Amniotic epithelial cell (primary cell): ENCODE results near the gene FAM124A.
A peak's percentile ranks its signal among the peaks of the same experiment; 100 is the strongest.

ENCODE experiments used
- DNase-seq: peaks from one replicate; pipeline ENCODE4 v3.0.0-alpha.2; 2010; ENCODE audit warnings: low read depth

The FAM124A gene

DNA sequence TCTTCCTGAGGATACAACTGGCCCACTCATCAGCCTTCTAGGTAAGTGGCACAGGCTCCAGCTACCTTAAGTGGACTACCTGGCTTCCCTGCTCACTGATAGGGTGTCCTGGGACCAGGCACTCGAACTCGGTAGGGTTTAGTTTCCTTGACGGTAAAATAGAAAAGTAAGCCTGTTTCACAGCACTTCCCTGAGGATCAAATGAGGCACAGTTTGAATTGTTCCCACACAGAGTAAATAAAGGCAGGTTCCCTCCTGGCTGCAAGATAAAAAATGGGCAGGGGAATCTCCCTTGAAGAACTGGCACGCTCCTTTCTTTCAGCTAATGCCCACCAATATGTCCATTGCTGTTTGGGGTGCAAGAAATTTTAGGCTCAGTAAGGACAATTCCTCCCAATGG lies 1.1 kb upstream of the FAM124A start:
- DNase-seq = no peak

DNA sequence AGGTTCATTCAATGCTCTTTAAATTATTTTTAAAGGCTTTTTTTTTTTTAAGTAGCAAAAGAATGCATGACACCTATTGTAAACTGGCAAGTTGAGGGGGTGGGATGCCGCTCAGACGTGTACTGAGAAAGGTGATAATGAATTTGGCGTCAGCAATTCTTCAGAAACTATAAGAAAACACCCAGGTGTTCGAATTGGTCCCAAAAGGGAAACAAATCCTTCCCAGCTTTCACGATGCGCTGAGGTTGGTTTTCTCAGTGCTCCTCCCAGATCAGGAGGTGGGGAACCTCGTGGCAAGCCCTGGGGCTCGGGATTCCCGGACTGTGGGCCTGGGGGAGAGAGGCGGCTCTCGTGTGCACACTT lies 543 bp upstream of the FAM124A start:
- no peak for DNase-seq

DNA sequence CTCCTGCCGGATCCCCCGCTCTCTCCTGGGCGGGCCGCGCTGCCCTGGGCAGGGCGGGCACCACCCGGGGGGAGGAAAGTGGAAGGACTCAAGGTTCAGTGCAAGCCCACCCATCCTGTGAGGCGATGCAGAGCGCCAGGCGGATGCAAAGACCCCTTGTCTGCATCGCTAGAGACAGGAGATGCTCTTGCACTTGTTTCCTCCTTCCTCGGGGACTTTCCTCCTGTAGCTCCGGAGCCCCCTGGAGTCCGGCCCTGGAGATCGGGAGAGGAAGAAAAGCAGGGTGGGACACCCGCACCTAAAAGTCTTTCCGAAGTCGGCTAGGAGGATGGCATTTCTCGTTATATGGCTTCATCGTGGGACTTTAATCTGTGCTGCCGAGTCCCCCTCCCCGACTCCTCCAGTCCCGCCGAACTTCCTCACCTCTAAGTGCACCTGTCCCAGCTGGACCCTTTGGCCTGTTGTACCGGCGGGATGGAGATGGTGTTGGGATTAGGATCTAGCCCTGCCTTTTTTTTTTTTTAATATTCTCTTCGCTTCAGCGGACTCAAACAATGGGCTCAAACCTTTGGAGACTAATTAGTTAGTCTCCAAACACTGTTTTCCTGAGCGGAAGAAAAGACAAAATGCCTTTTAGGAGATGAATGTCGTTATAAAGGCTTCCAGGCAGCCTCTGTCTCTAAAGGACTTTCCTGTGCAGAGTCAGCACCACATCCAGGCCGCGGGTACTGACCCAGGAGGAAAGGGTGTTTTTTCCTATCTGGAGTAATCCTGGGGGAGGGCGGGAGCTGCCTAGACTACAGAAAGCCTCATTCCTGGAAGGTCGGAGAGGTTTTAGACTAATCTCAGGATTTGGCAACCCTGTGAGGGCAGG lies 725 bp downstream of the FAM124A start:
- DNase-seq = no peak

DNA sequence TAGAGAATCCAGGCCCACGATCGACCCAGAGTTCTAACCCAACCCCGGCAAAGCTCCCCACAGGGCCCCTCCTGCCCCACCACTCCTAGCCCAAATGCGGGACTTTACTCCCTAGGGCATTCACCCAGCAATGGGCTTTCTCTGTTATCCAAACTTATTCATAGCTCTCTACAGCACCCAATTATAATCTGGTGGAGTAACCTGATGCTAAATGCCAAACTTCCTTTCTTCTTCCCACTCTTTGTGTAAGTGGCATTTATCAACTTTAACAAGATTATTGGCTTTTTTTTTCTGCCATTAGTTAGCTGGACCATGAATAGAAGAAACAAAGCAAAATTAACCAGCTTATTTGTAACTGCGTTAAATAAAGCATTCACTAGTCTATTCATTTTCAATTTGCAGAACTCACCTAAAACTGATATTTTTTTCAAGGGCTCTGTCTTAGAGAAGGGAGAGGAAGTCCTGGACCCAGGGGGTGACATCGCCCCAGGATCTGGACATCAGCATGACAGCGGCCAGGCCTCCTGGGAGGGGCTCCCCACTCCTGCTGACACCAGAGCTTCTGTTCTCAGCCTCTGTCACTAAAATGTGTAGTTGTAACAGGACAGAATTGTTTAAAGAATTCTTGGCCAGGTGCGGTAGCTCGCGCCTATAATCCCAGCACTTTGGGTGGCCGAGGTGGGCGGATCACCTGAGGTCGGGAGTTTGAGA lies 1.5 kb downstream of the FAM124A start:
- no peak for DNase-seq

DNA sequence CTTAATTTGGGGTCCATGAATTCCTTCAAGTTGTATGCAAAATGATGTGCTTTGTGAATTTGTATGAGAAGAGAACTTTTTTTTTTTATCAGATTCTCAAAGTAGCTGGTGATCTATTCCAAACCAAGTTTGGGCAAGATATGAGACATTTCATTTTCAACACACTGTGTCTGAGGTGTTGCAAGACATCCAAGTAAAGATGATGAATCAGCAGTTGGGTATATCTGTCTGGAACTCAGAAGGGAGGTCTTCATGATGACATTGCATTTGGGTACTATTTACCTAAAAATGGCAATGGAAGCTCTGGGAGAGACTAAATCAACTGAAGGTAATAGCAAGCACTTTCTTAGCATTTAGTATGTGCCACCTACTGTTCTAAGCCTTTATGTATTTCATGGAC lies 2.8 kb downstream of the FAM124A start:
- DNase-seq = peak; percentile 47

DNA sequence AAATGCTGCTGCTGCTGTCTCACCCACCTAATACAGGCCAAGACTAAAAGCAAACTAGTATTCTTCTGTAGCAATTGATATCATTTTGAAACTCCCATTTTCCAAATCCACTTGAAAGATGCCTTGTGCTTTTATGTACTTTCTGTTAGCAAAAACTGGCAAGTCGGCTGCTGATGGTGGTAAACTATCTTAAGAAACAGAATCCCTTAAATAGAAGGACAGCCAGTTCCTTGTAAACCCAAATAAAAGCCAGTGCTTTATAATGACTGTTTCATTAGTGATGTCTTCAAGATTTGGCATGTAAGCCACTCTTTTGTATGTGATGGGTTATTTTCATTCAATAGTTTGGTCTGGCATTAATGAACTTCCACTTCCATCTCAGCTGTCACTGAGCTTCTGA lies 5.2 kb downstream of the FAM124A start:
- DNase-seq = no peak

DNA sequence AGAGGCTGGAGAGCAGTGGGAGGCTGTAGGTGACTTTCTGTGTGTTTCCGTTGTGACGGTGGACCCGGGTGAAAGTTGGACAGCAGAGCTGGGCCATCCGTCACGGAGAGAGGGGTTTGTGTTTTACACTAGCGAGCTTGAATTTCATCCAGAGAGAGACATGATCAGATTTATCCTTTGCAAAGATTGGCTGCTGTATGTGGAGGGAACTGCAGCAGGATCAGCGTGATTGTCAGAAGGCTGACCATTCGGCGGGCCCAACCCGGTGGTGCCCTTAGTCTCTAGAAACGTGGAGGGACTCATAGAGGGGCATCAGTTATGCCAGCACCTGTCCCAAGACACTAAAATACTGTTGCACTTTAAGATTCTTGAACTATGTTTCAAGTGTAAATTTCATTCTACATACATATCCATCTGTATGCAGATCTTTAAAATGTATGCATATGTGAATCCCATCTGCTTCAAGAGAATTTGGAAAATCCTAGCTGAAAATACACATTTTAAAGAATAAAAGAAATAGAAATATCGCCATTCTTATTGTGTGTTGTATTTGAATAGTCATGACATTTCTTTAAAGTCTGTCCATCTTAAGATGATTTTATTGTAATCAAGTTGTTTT lies 7.0 kb downstream of the FAM124A start:
- DNase-seq = no peak

DNA sequence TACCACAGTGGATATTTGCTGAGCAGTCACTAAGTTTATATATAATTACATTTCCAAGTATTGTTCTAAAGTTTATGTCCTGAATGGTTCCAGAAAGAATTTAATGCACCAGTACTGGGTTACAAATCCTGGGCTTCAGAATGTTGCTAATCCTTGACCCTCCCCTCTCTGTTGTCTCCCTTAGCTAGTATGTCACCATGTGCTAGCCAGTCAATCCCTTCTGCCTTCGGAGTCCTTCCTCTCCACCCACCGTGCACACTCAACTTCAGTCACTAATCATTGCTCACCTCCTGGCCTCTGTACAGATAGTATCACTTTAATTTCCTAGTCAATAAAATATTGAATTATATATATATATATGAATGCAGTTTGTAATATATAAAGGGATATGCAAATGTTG lies 7.5 kb downstream of the FAM124A start:
- DNase-seq = no peak

DNA sequence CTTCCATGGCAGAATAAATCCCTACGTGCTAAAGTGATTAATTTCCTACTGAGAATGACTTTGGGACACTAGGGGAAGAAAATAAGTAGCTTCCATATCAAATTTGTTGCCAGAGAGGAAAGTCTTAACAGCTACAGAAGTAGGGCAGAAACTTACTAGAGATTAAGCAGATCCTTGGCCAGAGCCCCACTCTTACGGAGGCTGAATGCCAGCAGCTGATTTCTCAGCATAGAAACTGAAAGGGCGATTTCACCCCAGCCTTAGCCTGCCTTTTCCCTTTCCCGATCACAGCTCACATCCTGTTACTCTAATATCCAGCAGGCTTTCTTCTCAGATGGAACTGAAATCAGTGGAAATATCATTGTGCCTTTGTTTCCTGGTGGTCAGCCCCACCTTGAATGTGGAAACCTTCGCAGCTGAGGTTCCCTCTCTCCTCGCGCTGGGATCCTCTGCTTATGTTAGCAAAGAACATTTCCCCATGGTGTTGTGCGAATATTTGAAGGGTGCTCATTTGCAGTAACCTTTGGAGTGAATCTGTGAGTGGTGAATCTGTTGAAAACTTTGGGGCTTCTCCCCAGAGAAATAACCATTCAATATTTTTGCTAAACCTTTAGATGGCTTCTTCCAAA lies 8.4 kb downstream of the FAM124A start:
- peak; percentile 76 for DNase-seq

DNA sequence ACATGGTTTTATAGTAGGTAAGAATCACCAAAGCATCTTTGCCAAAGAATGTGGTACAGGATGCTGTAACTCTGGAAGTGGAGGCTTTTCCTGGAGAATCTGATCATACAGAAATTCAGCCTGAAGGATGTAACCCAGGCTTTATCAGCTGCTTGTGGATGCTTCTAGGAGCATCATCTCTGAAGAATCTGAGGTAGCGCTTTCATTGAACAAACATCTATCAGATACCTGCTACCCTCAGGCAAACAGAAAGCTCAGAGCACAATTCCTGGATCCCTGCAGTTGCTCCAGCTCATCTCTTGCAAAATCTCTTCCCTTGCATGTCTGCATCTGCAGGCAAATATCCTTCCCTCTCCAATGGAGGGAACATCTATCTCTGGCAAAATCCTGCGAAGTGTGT lies 9.3 kb downstream of the FAM124A start:
- DNase-seq = no peak

DNA sequence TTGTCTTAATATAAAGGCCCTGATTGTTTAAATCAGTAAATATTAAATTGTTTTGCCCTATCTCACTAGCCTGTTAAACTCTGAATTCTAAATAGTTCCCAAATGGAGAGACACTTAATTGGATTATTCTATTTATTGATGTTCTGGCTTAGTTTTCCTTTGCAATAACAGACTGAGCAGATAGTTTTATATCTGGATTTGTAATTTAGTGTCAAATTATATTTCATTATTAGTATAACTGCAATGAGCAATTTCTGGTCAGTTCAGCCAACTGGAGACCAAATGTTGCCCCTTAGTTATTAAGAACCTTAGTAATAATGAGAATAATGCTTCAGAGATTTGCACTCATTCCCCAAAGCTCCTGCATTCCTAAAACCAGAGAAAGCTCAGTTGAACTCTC lies 10.1 kb downstream of the FAM124A start:
- DNase-seq = no peak

DNA sequence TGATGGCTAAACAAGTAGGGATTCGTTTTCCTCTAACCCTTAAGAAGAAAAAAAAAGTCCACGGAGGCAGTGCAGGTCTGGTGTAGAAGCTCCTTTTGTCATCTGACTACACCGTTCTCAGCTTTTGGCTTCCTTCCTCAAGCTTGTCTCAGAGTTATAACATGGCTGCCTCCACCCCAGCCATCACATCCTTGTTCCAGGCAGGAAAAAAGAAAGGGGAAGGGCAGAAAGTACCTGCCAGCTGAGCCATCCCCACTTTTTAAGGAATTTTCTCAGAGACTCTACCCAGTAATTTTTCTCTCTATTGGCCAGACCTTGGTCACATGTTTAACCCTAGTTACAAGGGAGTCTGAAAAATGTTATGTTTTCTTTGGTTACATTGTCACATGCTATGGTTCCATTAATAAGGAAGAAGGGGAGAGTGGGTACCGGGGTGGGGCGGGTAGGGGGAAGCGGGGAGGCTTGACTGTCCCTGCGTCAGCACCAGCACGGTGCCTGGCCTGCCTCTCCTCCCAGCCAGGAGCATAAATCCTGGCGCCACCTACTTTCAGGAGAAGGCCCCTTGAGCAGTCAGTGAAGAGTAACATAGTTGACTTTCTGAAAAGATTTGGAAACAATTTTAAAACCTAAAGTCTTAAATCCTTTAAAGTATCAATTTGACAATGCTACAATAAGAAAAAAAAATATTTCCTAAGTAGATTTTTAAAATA lies 11.1 kb downstream of the FAM124A start:
- no peak for DNase-seq

DNA sequence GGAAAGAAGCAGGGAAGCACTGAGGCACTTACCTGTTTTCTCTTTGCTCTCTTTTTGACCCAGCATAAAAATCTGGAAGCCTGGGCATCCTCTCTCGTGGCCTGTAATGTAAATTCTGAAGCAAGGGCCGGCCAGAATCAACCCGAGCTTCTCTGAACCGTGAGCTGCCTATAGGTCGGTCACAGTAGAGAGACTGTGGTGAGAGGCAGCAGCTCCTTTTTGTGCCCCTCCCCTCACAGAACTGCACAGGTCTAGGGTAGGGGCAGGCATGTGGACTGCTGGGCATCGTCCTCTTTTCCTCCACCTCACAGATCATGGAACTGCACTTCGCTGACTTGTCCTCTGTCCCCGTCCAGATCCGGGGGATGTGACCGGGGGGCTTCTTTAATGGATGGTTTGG lies 12.5 kb downstream of the FAM124A start:
- no peak for DNase-seq

DNA sequence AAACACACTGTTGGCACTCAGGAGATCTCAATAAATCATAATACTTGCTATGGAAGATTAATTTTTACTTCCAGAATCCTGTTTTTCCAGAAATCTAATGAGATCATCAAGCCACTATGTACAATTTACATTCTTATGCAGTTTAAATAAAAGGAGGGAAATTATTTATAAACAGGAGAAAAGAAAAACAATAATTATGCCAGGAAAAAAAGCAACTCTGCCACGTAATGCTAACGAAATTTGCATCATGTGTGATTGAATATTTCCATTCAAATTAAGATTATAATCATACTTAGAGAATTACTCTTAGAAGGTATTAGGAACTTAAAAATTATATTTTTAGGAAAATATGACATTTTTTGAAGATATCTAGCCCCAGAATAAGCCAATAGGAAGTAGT lies 13.0 kb downstream of the FAM124A start:
- no peak for DNase-seq

DNA sequence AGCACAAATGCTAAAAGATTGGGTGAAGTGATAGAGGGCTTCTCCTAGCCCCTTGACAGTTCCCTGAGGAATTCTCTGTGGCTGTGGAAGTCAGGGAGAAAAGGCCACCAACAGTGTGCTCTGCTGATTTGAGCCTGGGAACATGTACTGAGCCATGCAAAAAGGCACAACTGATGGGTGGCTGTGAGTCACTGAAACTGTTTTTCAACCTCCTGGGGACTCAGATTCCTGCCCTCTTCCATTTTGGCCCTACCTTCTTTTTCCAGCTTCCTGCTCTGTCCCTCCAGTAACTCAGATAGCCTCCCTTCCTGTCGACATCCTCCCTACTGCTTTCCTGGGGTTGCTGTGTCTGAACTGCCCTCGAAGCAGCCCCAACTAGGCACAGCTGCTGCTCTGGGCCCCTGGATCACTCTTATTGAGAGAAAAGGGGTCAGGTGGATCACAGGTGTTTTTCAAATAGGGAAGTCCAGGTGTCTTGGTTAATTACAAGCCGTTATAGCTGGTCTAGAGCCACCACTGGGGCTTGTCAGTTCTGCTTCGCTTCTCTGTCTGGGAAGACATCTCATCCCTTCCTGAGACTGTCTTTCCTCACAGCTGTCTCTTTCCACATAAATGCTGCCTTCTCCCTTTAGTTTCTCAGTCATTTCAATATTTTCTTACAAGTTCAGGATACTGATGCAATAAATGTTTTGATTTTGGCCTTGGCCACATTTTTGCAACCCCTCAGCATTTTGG lies 13.7 kb downstream of the FAM124A start:
- no peak for DNase-seq

DNA sequence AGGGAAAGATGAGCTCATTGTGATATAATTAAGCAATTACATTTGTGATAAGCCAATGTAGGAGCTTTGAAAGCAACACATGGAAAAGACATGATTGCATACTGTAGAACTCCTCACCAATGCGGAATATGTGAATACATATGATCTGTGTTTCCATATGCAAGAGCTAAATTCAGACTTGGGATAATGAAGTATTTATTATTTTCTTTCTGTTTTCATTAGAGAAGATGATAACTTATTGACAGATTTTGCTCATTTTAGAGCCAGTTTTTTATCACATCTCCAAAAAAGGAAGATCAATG lies 14.2 kb downstream of the FAM124A start:
- DNase-seq = no peak

DNA sequence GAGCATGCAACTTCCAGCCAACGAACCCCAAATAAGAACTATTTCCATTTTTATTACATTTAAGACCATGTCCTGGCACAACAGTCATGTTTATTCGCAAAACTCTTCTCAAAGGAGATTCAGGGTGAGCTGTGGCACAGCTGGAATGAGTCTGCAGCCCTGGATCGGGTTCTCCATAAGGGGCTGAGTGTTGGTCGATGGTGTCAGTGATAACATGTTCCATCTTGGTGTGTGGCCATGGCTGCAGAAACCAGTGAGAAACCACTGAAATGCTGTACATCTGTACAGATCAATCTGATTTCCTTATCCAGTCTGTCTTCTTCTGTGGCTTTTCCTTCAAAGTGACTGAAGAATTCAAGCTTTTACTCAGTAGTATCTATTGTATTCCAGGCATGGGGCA lies 15.2 kb downstream of the FAM124A start:
- peak; percentile 29 for DNase-seq

DNA sequence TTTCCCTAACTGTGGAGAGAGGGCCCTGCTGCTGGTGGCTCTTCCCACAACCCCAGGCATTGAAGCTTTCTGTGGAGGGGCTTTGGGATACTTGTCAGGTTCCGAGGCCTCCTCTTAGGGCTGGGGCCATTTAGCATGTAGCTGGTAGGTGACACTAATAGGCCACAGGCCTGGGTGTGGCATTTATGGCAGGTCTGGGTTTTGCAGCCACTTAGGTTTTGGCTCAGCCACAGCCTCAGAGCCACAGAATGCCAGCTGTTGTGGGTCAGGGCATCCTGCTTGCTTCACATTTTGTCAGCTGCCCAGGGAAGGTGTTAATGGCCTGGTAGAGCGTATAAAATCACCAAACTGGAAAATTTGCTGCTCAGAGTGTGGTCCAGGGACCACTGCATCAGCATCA lies 15.7 kb downstream of the FAM124A start:
- no peak for DNase-seq

DNA sequence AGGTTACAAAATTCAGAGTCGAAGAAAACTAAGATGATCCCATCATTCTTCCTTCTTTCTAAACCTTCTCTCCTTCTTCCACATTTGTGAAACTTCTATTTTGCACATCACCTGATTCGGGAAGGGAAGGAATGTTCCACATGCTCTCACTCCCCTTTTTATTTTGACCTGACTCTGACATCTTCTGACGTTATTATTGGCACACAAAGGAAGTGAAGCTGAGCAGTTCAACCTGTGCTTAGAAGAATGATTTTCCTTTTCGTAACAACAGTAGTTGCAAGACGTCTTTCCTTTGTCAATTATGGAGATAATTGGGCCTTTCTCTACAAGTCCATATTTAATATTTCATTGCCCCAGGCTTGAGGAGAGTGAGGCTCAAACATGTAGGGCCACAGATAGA lies 18.0 kb downstream of the FAM124A start:
- no peak for DNase-seq

DNA sequence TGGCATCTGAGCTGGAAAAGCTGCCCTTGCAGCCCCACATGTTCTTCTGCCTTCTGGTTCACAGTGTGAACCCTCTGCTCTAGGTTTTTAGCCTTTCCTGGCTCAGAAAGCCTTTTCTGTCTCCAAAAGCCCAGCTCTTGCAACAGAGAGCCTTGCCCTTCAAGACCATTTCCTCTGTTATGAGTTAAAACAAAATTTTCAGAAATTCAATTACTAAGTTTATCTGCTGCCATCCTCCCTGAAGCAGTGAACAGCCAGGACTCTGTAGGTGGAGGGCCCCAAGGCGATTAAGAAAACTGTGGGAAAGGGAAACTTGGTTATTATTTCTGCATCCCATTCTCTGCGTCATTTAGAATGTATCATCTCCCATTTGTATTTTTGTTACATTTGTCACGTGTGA lies 18.8 kb downstream of the FAM124A start:
- no peak for DNase-seq

DNA sequence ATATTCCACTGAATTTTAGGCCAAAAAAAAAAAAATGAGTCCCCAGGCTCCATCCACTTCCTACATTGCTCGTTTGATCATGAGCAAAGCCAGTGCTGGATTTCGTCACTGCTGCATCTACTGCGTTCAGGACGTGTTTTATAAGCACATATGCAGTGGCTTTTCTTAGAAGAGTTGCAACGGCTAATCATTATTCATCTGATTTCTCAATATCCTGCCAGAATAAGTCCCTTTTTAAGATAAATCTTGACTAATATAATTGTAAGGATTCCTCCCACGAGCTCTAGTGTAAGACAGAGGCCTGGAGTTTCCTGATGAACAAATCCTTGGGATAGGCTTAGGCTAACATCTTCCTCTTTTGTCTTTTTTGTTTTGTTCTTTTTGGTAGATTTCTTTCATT lies 19.5 kb downstream of the FAM124A start:
- peak; percentile 98 for DNase-seq

DNA sequence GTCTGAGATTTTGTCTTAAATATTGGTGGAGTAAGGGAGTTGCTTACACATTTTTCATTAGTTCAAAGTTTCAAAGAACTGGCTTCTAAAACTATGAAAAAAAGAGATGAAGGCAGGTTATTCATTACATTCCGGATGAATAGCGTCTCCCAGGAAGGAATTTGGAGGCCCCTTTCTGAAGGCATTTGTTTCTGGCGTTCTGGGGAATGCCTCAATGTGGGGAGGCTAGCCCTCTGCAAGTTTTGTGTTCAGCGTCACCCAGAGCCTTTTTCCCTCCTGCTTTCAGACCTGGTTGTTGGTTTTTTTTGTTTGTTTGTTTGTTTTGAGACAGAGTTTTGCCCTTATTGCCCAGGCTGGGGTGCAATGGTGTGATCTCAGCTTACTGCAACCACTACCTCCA lies 21.0 kb downstream of the FAM124A start:
- DNase-seq = no peak
